GM18867 (cell line): ENCODE measurements around the gene MCM3AP.
"Not testable (repeated sequence)": the region's sequence is repeated elsewhere in the genome, so short reads cannot be mapped to it uniquely, and the experiment has no call there.

Experiments used
- ATAC-seq: cut with Tn5 transposase; IDR thresholded peaks from one replicate; pipeline ENCODE4 v1.9.1; 2021; ENCODE audit warnings: mild to moderate bottlenecking, moderate library complexity; ENCODE audit not compliant: unreplicated experiment

The MCM3AP gene

GRCh38 chr21:46207006-46207919, 78.1 kb downstream of the MCM3AP start:
- ATAC-seq: no peak

- no peak for ATAC-seq
These were observed 79.0 kb downstream of the MCM3AP start for GRCh38 chr21:46206163-46207005.

- ATAC-seq: no peak
These were observed 79.6 kb downstream of the MCM3AP start for GRCh38 chr21:46205766-46206162.

GRCh38 chr21:46205166-46205565, 80.2 kb downstream of the MCM3AP start:
- no peak for ATAC-seq

- no peak for ATAC-seq
These were observed 82.2 kb downstream of the MCM3AP start for GRCh38 chr21:46203203-46203600.

GRCh38 chr21:46202592-46203202, 82.7 kb downstream of the MCM3AP start:
- no peak for ATAC-seq

- not testable (repeated sequence) for ATAC-seq
These were observed 84.3 kb downstream of the MCM3AP start for GRCh38 chr21:46200877-46201803.

GRCh38 chr21:46199436-46200373, 85.7 kb downstream of the MCM3AP start:
- ATAC-seq: no peak

- no peak for ATAC-seq
These were observed 88.7 kb downstream of the MCM3AP start for GRCh38 chr21:46196733-46197132.

GRCh38 chr21:46195595-46196195, 89.7 kb downstream of the MCM3AP start:
- no peak for ATAC-seq

- ATAC-seq: no peak
These were observed 90.8 kb downstream of the MCM3AP start for GRCh38 chr21:46194374-46195334.

GRCh38 chr21:46193829-46194373, 91.5 kb downstream of the MCM3AP start:
- no peak for ATAC-seq

GRCh38 chr21:46191686-46192575, 93.5 kb downstream of the MCM3AP start:
- no peak for ATAC-seq

GRCh38 chr21:46191257-46191685, 94.1 kb downstream of the MCM3AP start:
- ATAC-seq: no peak

- no peak for ATAC-seq
These were observed 94.8 kb downstream of the MCM3AP start for GRCh38 chr21:46190491-46191131.

- ATAC-seq: no peak
These were observed 95.4 kb downstream of the MCM3AP start for GRCh38 chr21:46189959-46190490.
